Gastrocnemius medialis (tissue), 4 donors: Measurements from ENCODE around the gene IFFO2.

Experiments
- POLR2A ChIP-seq, 2 donors: fragments of 450-650 bp; IDR thresholded peaks; one replicate each; pipeline ENCODE4 v1.6.1; 2017; ENCODE audit warnings: antibody characterized with exemption in 2 of 2, mild to moderate bottlenecking in 2 of 2, moderate library complexity in 2 of 2
- TF ChIP-seq, protein P1 (sequence below), 5 experiments: fragments of 450-650 bp in 3 of 5; fragments of 200-600 bp in 2 of 5; sonication (generic) in 2 of 5; IDR thresholded peaks in 4 of 5; conservative IDR thresholded peaks in 1 of 5; 1 replicate in 4 of 5; 2 replicates in 1 of 5; pipeline ENCODE4 v1.5.1; 2016 to 2019; ENCODE audit warnings: antibody characterized with exemption in 5 of 5, mild to moderate bottlenecking in 3 of 5, moderate library complexity in 3 of 5

GRCh38 chr1:18875107-18875795, 81.2 kb downstream of the IFFO2 start:
- TF ChIP-seq, protein P1, sequence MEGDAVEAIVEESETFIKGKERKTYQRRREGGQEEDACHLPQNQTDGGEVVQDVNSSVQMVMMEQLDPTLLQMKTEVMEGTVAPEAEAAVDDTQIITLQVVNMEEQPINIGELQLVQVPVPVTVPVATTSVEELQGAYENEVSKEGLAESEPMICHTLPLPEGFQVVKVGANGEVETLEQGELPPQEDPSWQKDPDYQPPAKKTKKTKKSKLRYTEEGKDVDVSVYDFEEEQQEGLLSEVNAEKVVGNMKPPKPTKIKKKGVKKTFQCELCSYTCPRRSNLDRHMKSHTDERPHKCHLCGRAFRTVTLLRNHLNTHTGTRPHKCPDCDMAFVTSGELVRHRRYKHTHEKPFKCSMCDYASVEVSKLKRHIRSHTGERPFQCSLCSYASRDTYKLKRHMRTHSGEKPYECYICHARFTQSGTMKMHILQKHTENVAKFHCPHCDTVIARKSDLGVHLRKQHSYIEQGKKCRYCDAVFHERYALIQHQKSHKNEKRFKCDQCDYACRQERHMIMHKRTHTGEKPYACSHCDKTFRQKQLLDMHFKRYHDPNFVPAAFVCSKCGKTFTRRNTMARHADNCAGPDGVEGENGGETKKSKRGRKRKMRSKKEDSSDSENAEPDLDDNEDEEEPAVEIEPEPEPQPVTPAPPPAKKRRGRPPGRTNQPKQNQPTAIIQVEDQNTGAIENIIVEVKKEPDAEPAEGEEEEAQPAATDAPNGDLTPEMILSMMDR (IDR thresholded peaks at IDR 0.05 in 4 of 5, conservative IDR thresholded peaks at IDR 0.05 in 1 of 5), result peak; percentile 41 to 82 (median 70)
- TF ChIP-seq POLR2A (IDR thresholded peaks at IDR 0.05), result no peak
